Measurements from ENCODE around the gene EFNA1.
"Not testable (repeated sequence)": the region's sequence is repeated elsewhere in the genome, so short reads cannot be mapped to it uniquely, and the experiment has no call there.

The EFNA1 gene

GRCh38 chr1:155166051-155166470 is 38.4 kb downstream of the EFNA1 start:
- H3K4me3 ChIP-seq (ENCODE audit: low read depth, low read length, poor library complexity, severe bottlenecking): no peak overlapping the region
- H4K20me1 ChIP-seq (ENCODE audit: insufficient read depth, low read length): no peaks in the 10 kb centered on the region
- H3K9ac ChIP-seq (ENCODE audit: low read length): no peak overlapping the region
- TF ChIP-seq EZH2 (IDR thresholded peaks at IDR 0.05; ENCODE audit: borderline replicate concordance, low read length): no peak
- no peak for TF ChIP-seq CTCF (IDR thresholded peaks at IDR 0.05; ENCODE audit: low read length)
- H3K79me2 ChIP-seq (ENCODE audit: insufficient read depth, low read length): no peaks in the 10 kb centered on the region
- H3K27me3 ChIP-seq (ENCODE audit: insufficient read depth, low read length): no peaks in the 10 kb centered on the region; the same call in 1 of the 2 replicates
- no peak overlapping the region for H3K4me2 ChIP-seq (ENCODE audit: low read length)
- H3K4me1 ChIP-seq (ENCODE audit: insufficient read depth, low read length, severe bottlenecking): peaks cover 5% of the 10 kb centered on the region
- peaks cover 17% of the 10 kb centered on the region for H3K36me3 ChIP-seq (ENCODE audit: insufficient read depth, low read length)
- H2AFZ ChIP-seq (ENCODE audit: low read length): no peak overlapping the region
- no peaks in the 10 kb centered on the region for H3K9me2 ChIP-seq (ENCODE audit: low read depth, low read length)
- no peaks in the 10 kb centered on the region for H3F3A ChIP-seq (ENCODE audit: insufficient read depth, low read length)
- H3K27ac ChIP-seq (ENCODE audit: low read depth, low read length, poor library complexity, severe bottlenecking): no peak overlapping the region
- no peaks in the 10 kb centered on the region for H3K9me3 ChIP-seq (ENCODE audit: low read length)

- no peaks in the 10 kb centered on the region for H3F3A ChIP-seq (ENCODE audit: insufficient read depth, low read length)
- H2AFZ ChIP-seq (ENCODE audit: low read length): no peak overlapping the region
- no peak overlapping the region for H3K4me2 ChIP-seq (ENCODE audit: low read length)
- TF ChIP-seq EZH2 (IDR thresholded peaks at IDR 0.05; ENCODE audit: borderline replicate concordance, low read length) (no peak), CTCF (IDR thresholded peaks at IDR 0.05; ENCODE audit: low read length) (no peak)
- H4K20me1 ChIP-seq (ENCODE audit: insufficient read depth, low read length): no peaks in the 10 kb centered on the region
- no peak overlapping the region for H3K4me3 ChIP-seq (ENCODE audit: low read depth, low read length, poor library complexity, severe bottlenecking)
- H3K79me2 ChIP-seq (ENCODE audit: insufficient read depth, low read length): no peaks in the 10 kb centered on the region
- H3K9me3 ChIP-seq (ENCODE audit: low read length): no peaks in the 10 kb centered on the region
- no peaks in the 10 kb centered on the region; the same call in 1 of the 2 replicates for H3K27me3 ChIP-seq (ENCODE audit: insufficient read depth, low read length)
- H3K4me1 ChIP-seq (ENCODE audit: insufficient read depth, low read length, severe bottlenecking): peaks cover 5% of the 10 kb centered on the region
- no peak overlapping the region for H3K27ac ChIP-seq (ENCODE audit: low read depth, low read length, poor library complexity, severe bottlenecking)
- H3K36me3 ChIP-seq (ENCODE audit: insufficient read depth, low read length): peaks cover 17% of the 10 kb centered on the region
- H3K9me2 ChIP-seq (ENCODE audit: low read depth, low read length): no peaks in the 10 kb centered on the region
- H3K9ac ChIP-seq (ENCODE audit: low read length): no peak overlapping the region
Observed at GRCh38 chr1:155166471-155167165, 38.9 kb downstream of the EFNA1 start.

- Histone ChIP-seq H3K9me3 (ENCODE audit: low read length) (no peaks in the 10 kb centered on the region), H3K27ac (ENCODE audit: low read depth, low read length, poor library complexity, severe bottlenecking) (no peak overlapping the region), H2AFZ (ENCODE audit: low read length) (no peak overlapping the region), H3K9me2 (ENCODE audit: low read depth, low read length) (no peaks in the 10 kb centered on the region), H3K27me3 (ENCODE audit: insufficient read depth, low read length) (no peaks in the 10 kb centered on the region; the same call in 1 of the 2 replicates), H3F3A (ENCODE audit: insufficient read depth, low read length) (no peaks in the 10 kb centered on the region), H4K20me1 (ENCODE audit: insufficient read depth, low read length) (no peaks in the 10 kb centered on the region), H3K9ac (ENCODE audit: low read length) (no peak overlapping the region; the same call in 1 of the 2 replicates), H3K4me1 (ENCODE audit: insufficient read depth, low read length, severe bottlenecking) (peaks cover 12% of the 10 kb centered on the region), H3K36me3 (ENCODE audit: insufficient read depth, low read length) (peaks cover 17% of the 10 kb centered on the region), H3K4me3 (ENCODE audit: low read depth, low read length, poor library complexity, severe bottlenecking) (peak overlapping the region; percentile 6), H3K79me2 (ENCODE audit: insufficient read depth, low read length) (no peaks in the 10 kb centered on the region), H3K4me2 (ENCODE audit: low read length) (peak overlapping the region; percentile 38)
- TF ChIP-seq EZH2 (IDR thresholded peaks at IDR 0.05; ENCODE audit: borderline replicate concordance, low read length): no peak
- peak; percentile 88 for TF ChIP-seq CTCF (IDR thresholded peaks at IDR 0.05; ENCODE audit: low read length)
Observed at GRCh38 chr1:155167166-155168104, 39.8 kb downstream of the EFNA1 start.

GRCh38 chr1:155168105-155168445 is 40.4 kb downstream of the EFNA1 start:
- Histone ChIP-seq H3K36me3 (ENCODE audit: insufficient read depth, low read length) (peaks cover 17% of the 10 kb centered on the region), H3K4me1 (ENCODE audit: insufficient read depth, low read length, severe bottlenecking) (peaks cover 14% of the 10 kb centered on the region)
- H3K9me2 ChIP-seq (ENCODE audit: low read depth, low read length); H4K20me1 ChIP-seq (ENCODE audit: insufficient read depth, low read length); H3K9ac ChIP-seq (ENCODE audit: low read length); H3F3A ChIP-seq (ENCODE audit: insufficient read depth, low read length); H3K27ac ChIP-seq (ENCODE audit: low read depth, low read length, poor library complexity, severe bottlenecking); H2AFZ ChIP-seq (ENCODE audit: low read length); H3K4me2 ChIP-seq (ENCODE audit: low read length); H3K4me3 ChIP-seq (ENCODE audit: low read depth, low read length, poor library complexity, severe bottlenecking); H3K27me3 ChIP-seq (ENCODE audit: insufficient read depth, low read length); H3K79me2 ChIP-seq (ENCODE audit: insufficient read depth, low read length); H3K9me3 ChIP-seq (ENCODE audit: low read length): not testable (repeated sequence)
